Inferior parietal cortex (tissue), 1 donor: ENCODE results near the gene DEFB114.

Source experiments
- DNase-seq: peaks from one replicate; pipeline ENCODE4 v3.0.0-alpha.2; 2016; ENCODE audit errors: extremely low spot score

The DEFB114 gene

DNA sequence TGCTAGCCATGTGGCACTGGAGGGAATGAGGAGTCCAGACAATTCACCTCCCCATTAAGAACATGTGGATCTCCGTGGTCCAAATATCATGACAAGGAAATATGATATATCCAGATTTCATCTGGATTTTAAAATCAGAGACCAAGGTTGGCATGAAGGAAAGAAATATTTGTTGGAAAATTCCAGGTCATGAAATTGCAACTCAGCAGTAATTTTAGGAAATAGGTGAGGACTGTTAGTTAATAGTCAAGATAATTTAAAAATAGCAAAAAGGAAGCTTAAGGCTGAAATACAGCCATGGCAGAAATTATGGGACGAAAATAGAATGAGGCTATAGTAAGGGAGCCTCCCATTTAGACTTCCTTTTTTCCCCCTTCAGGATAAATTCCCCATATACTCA, 26.9 kb downstream of the DEFB114 start:
- no peak for DNase-seq

DNA sequence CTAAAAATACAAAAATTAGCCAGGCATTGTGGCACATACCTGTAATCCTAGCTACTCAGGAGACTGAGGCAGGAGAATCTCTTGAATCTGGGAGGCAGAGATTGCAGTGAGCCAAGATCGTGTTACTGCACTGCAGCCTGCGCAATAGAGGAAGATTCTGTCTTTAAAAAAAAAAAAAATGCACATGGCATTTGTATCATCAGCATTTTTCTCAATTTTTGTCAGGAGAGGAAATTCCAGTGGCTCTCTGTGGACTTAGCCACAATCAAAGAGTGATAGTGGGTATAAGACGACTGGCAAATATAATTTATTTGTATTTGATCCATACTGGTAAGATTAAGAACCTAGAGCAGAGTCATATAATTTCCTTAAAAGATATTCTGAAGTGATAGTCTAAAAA, 28.6 kb downstream of the DEFB114 start:
- no peak for DNase-seq

DNA sequence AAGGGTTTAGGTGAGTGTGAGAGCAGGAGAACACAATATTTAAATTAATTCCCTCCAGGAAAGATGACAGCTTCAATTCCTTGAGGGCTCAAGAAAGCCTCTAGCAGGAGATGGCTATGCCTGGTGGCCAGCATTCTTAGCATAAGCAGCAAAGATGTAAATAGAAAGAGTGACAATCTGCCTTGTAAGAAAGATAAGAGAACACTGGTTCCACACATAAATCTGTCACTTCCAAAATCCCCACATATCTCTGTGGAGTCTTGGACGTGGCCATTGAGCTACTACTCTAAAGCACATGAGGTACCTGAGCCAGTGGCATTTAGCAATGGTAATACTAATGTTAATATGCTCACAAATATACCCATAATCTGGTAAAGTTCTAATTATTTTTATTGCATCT, 29.2 kb downstream of the DEFB114 start:
- DNase-seq, result no peak

DNA sequence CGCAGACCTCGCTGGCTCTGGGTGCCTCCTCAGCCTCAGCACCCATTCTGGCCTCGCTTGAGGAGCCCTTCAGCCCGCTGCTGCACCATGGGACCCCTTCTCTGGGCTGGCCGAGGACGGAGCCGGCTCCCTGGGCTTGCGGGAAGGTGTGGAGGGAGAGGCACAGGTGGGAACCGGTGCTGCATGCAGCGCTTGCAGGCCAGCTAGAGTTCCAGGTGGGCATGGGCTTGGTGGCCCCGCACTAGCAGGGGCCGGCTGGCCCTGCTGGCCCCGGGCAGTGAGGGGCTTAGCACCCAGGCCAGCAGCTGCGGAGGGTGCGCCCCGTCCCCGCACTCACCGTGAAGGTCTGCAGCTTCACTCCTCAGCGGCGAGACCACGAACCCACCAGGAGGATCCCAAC, 30.4 kb downstream of the DEFB114 start:
- no peak for DNase-seq

DNA sequence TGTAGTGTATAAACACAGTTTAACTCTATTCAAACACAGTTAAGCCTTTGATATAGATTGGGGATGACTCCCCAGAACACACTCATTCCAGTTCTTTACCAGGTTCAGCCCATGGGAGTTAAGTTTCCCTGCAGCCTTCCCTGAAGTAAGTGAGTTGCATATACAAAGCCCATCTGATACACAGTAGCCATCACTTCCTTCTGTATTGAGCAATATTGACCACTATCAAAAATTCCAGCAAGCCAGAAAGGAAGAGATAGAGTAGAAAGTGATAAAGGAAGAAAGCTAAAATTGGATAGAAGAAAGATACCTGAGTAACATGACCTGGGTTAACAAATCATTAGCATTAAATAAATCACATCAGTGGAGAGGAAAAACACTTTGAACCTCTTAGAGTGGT, 34.6 kb downstream of the DEFB114 start:
- no peak for DNase-seq

DNA sequence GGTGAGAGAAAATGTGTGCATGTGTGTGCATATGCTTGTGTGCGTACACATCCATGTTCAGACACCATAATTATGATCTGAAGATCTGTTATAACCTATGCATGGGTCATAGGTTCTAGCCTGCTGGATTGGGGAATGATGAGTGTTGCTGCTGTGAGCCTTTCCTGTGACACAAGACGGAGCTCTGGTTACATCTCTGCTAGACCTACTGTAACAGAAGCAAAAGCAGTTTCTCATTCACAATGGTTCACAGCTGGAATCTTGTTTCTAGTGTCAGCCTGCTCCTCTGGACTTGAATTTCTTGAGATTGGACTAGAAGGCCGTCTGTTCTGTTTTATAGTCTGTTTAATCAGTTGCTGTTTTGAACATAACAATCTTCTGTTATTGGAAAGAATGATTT, 40.1 kb downstream of the DEFB114 start:
- DNase-seq, result no peak

DNA sequence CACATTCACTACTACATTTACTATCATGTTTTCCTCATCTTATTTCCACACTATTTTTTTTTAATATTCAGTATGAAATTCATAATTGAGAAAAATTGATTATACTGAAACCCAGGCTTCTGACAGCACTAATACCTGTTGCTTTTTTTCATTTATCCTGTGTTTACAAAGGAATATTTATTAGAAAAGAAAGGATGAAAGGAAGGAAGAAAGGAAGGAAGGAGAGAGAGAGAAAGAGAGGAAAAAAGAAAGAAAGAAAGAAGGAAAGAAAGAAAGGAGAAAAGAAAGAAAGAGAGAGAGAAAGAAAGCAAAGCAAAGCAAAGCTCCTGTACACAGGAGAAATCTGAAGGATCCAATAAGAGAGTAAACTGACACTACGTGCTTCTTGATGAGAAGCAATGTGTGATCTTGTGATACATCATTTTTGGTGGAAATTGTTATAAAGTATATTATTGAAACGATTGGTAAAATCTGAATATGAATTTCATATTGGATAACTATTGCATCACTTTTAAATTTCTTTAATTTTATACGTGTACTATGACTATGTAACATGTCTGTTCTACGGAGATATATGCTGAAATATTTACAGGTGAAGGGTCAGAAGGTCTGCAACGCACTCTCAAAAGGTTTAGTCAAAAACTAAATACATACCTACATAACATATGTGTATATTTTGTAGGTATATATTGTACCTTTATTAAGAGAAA, 43.9 kb downstream of the DEFB114 start:
- DNase-seq, result no peak

DNA sequence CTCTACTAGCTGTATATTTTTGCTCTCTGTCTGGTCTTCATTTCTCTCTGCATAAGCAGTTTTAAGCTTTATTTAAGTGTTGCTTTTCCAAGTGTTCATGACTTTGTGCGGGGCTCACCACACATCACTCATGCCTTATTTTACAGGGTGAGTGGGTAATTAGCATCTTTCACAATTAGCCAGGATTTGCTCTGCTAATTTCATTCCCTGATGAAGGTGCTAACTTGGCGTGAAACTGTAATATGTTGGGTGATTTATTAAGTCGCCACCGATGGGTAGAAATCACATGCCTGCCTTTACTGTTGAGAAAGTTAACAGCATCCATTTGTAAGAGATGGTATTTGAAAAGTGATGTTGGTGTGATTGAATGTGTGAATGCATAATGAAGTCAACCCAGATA, 44.7 kb downstream of the DEFB114 start:
- DNase-seq, result no peak

DNA sequence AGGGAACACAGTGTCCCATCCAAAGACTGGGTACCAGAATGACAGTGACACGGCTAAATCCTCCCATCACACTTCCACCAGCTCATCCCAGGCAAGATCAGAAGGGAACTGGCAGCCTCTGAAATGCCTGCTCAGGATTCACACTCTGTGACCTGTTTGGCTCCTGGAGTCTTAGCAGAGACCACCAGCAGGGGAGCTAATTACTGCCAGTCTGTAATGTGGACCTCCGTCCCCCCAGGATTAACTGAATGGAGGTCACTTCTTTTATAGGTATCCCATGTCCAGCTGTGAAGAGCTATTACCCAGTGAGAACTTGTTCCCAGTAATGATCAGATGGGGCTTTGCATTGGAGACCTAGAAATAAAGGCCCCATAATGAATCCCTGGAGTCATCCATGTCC, 45.2 kb downstream of the DEFB114 start:
- DNase-seq, result no peak

DNA sequence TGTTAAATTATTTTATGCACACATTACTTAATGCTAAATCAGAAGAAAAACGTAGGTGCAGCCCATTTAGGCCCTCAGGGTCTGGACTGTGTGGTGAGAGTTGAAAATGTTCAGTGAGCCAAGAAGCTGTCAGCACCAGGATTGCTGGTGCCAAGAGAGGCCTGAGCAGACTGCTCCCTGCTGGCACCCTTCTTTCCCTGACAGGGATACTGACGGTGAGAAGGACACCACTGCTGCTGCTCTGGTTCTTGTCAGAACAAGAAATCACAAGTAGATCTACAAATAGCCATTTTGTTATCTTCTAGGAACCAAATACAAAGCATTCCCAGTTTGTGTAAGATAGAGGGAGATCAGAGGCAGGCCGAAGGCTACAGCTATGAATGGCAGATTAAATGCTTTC, 48.9 kb downstream of the DEFB114 start:
- DNase-seq, result no peak

DNA sequence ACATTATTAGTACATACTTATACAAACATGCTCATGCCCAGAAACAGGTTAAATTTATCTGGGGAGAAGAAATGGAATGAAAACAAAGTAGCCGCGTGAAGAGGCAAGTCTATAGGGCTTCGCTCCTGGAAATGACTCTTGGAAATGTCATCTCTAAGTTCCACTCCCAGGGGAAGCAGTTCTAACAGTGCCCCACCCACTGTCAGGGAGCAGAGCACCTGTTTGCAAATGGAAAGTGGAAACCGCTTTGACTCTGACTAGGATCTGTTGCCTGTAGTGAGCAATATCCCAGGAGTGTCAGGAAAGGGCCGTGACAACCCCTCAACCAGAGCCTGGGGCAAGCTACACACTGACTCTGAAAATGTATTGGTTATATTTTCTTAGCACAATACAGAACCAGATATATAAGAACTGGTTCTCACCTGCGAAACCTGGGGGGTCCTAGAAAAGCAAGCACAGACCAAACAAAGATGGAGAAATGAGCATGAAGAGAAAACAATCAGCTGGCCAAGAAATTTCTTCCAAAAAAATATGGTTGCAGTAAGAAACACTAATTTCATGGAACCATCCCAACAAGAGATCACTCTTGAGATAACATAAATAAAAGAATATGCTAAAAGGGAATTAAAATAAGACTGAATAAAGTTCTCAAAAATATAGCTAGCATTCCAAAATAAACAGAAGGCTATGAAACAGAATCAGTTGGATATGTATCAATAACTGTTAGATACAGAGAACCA, 50.2 kb downstream of the DEFB114 start:
- DNase-seq, result no peak

DNA sequence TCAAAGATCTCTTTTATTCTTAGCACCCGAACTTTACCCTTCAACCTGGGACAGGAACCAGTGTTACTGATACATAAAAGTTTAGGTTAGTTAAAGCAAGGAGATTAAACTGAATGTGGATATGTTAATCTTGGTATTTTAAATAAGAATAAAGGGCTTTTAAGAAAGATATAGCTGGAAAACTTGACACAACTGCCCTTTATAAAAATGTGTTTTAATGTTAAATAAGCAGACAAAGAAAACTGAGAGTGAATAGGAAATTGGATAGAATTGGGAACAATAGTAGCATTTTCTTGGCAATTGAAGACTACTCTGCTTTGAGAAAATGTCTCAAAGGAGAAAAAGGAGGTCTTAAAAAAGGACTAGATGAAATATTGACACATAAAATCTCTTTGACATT, 51.8 kb downstream of the DEFB114 start:
- no peak for DNase-seq

DNA sequence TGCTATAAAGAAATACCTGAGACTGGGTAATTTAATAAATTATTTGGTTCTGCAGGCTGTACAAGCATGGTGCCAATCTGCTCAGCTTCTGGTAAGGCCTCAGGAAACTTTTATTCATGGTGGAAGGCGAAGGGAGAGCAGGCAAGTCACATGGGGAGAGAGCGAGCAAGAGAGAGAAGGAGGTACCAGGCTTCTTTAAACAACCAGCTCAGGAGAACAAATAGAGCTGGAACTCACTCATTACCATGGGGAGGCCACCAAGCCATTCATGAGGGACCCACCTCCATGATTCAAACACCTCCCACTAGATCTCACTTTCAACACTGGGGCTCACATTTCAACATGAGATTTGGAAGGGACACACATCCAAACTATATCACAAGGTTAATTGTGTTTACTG, 52.7 kb downstream of the DEFB114 start:
- DNase-seq, result no peak
